Neural progenitor cell (in vitro differentiated cells): ENCODE results near the gene UNC5CL. TPM values are rescaled to one million over a fixed set of nuclear protein-coding genes. Genes with fewer than 3 reads are reported as not detected.
A peak's percentile ranks its signal among the peaks of the same experiment; 100 is the strongest.
"Not testable (repeated sequence)": the region's sequence is repeated elsewhere in the genome, so short reads cannot be mapped to it uniquely, and the experiment has no call there.

Experiments used
- DNase-seq: peaks from one replicate; pipeline ENCODE4 v3.0.0-alpha.2; 2016; ENCODE audit warnings: low spot score
- H2AFZ ChIP-seq: fragments of 200-600 bp; sonication (generic); replicated peaks from 2 replicates; pipeline ENCODE4 v1.6.1; 2016; ENCODE audit warnings: antibody characterized with exemption
- H3F3A ChIP-seq: fragments of 200-600 bp; sonication (generic); 2 replicates; pipeline ENCODE4 v1.6.1; 2016; ENCODE audit warnings: antibody characterized with exemption, low read depth
- H3K27ac ChIP-seq: fragments of 200-600 bp; sonication (generic); 2 replicates; pipeline ENCODE4 v1.5.1; 2016; ENCODE audit warnings: mild to moderate bottlenecking
- H3K27me3 ChIP-seq: fragments of 200-600 bp; sonication (generic); 2 replicates; pipeline ENCODE4 v1.6.1; 2016; ENCODE audit warnings: mild to moderate bottlenecking, moderate library complexity
- H3K36me3 ChIP-seq: fragments of 200-600 bp; sonication (generic); 2 replicates; pipeline ENCODE4 v1.5.1; 2016
- H3K4me1 ChIP-seq: fragments of 200-600 bp; sonication (generic); 2 replicates; pipeline ENCODE4 v1.6.1; 2016; ENCODE audit warnings: mixed run types
- H3K4me2 ChIP-seq: fragments of 200-600 bp; sonication (generic); 2 replicates; pipeline ENCODE4 v1.6.1; 2016
- H3K4me3 ChIP-seq: fragments of 200-600 bp; sonication (generic); 2 replicates; pipeline ENCODE4 v1.5.1; 2016
- H3K79me2 ChIP-seq: fragments of 200-600 bp; sonication (generic); 2 replicates; pipeline ENCODE4 v1.6.1; 2016; ENCODE audit warnings: low read depth
- H3K9ac ChIP-seq: fragments of 200-600 bp; sonication (generic); 2 replicates; pipeline ENCODE4 v1.6.1; 2016
- H3K9me3 ChIP-seq: fragments of 200-600 bp; sonication (generic); 2 replicates; pipeline ENCODE4 v1.5.1; 2016; ENCODE audit warnings: low read depth
- H4K20me1 ChIP-seq: fragments of 200-600 bp; sonication (generic); 2 replicates; pipeline ENCODE4 v1.6.1; 2016; ENCODE audit warnings: low read depth
- H3K27ac Mint-ChIP-seq: 3 replicates; pipeline ENCODE4 v1.8.0; 2021; ENCODE audit warnings: mixed read lengths
- H3K27me3 Mint-ChIP-seq: 2 replicates; pipeline ENCODE4 v1.8.0; 2022; ENCODE audit warnings: low read depth, mild to moderate bottlenecking, inconsistent platforms, moderate library complexity, mixed read lengths; ENCODE audit not compliant: insufficient read depth
- H3K36me3 Mint-ChIP-seq: 3 replicates; pipeline ENCODE4 v1.8.0; 2021; ENCODE audit warnings: mixed read lengths
- H3K4me1 Mint-ChIP-seq: 3 replicates; pipeline ENCODE4 v1.8.0; 2021; ENCODE audit warnings: mixed read lengths
- H3K4me3 Mint-ChIP-seq: 3 replicates; pipeline ENCODE4 v1.8.0; 2021; ENCODE audit warnings: mild to moderate bottlenecking, moderate library complexity, mixed read lengths
- H3K9me3 Mint-ChIP-seq: 3 replicates; pipeline ENCODE4 v1.8.0; 2020; ENCODE audit warnings: mixed read lengths
- CTCF ChIP-seq: fragments of 200-600 bp; sonication (generic); IDR thresholded peaks from 2 replicates; pipeline ENCODE4 v1.5.1; 2017; ENCODE audit warnings: antibody characterized with exemption, mild to moderate bottlenecking
- EZH2 ChIP-seq: fragments of 200-600 bp; sonication (generic); IDR thresholded peaks from 2 replicates; pipeline ENCODE4 v1.6.1; 2017; ENCODE audit warnings: antibody characterized with exemption, mild to moderate bottlenecking, moderate library complexity
- EZH2phosphoT487 ChIP-seq: fragments of 200-600 bp; sonication (generic); IDR thresholded peaks from 2 replicates; pipeline ENCODE4 v1.6.1; 2017; ENCODE audit warnings: antibody characterized with exemption
- total RNA-seq: library from RNA; depleted of rRNA; stranded (reverse); fragments of >200 nt; gene quantifications from 2 replicates; pipeline ENCODE4 v1.2.3, GENCODE V29; 2015; ENCODE audit warnings: low replicate concordance

Gene UNC5CL
- total RNA-seq, 1 donor from 2014 or later, result 2.2 TPM

GRCh38 chr6:41009669-41010068 is 29.4 kb downstream of the UNC5CL start:
- no peak for TF ChIP-seq CTCF
- no peak for TF ChIP-seq EZH2phosphoT487
- no peak for TF ChIP-seq EZH2
- Histone ChIP-seq H3K4me3 (no peak overlapping the region), H3K79me2 (no peaks in the 10 kb centered on the region), H3K4me1 (peaks cover 6% of the 10 kb centered on the region), H3K36me3 (no peaks in the 10 kb centered on the region), H3K27ac (no peak overlapping the region), H3K4me2 (no peak overlapping the region), H2AFZ (no peak overlapping the region), H3K9ac (no peak overlapping the region), H3K27me3 (no peaks in the 10 kb centered on the region), H3F3A (peaks cover 3% of the 10 kb centered on the region), H4K20me1 (no peaks in the 10 kb centered on the region), H3K9me3 (no peaks in the 10 kb centered on the region)
- no peak for DNase-seq
- H3K27ac Mint-ChIP-seq, result no peak overlapping the region
- peaks cover 5% of the 10 kb centered on the region for H3K36me3 Mint-ChIP-seq
- peaks cover 2% of the 10 kb centered on the region for H3K4me1 Mint-ChIP-seq
- peaks cover 2% of the 10 kb centered on the region for H3K9me3 Mint-ChIP-seq
- H3K4me3 Mint-ChIP-seq, result no peak overlapping the region
- peaks cover 5% of the 10 kb centered on the region for H3K27me3 Mint-ChIP-seq

- Histone ChIP-seq H3K4me3 (no peak overlapping the region), H3K4me1 (peaks cover 6% of the 10 kb centered on the region), H3K9me3 (no peaks in the 10 kb centered on the region), H3K27ac (no peak overlapping the region), H3K79me2 (no peaks in the 10 kb centered on the region), H3K9ac (no peak overlapping the region), H2AFZ (no peak overlapping the region), H3K36me3 (no peaks in the 10 kb centered on the region), H4K20me1 (no peaks in the 10 kb centered on the region), H3K4me2 (no peak overlapping the region), H3F3A (peaks cover 3% of the 10 kb centered on the region), H3K27me3 (no peaks in the 10 kb centered on the region)
- Mint-ChIP-seq H3K36me3 (peaks cover 6% of the 10 kb centered on the region), H3K4me1 (peaks cover 2% of the 10 kb centered on the region), H3K4me3 (no peak overlapping the region), H3K27ac (no peak overlapping the region), H3K27me3 (peaks cover 5% of the 10 kb centered on the region), H3K9me3 (peaks cover 9% of the 10 kb centered on the region)
- TF ChIP-seq EZH2 (no peak), CTCF (no peak), EZH2phosphoT487 (no peak)
- DNase-seq, result no peak
Observed at GRCh38 chr6:41008011-41008410, 31.0 kb downstream of the UNC5CL start.

- not testable (repeated sequence) for H3K4me1 Mint-ChIP-seq, H3K4me1 ChIP-seq, H4K20me1 ChIP-seq, H2AFZ ChIP-seq, H3K9ac ChIP-seq, H3K4me3 ChIP-seq, H3F3A ChIP-seq, H3K36me3 ChIP-seq, H3K9me3 Mint-ChIP-seq, H3K27ac ChIP-seq, H3K36me3 Mint-ChIP-seq, H3K27me3 ChIP-seq, H3K9me3 ChIP-seq, H3K79me2 ChIP-seq, H3K27me3 Mint-ChIP-seq, H3K27ac Mint-ChIP-seq, H3K4me2 ChIP-seq, DNase-seq, H3K4me3 Mint-ChIP-seq
Observed at GRCh38 chr6:41006980-41007379, 32.0 kb downstream of the UNC5CL start.

- H3K9me3 ChIP-seq, H4K20me1 ChIP-seq, H3K79me2 ChIP-seq, H3K27me3 ChIP-seq, H3K9me3 Mint-ChIP-seq, H3K36me3 Mint-ChIP-seq, H3F3A ChIP-seq, H3K27ac Mint-ChIP-seq, H2AFZ ChIP-seq, H3K4me3 ChIP-seq, H3K9ac ChIP-seq, H3K4me2 ChIP-seq, H3K4me1 ChIP-seq, H3K36me3 ChIP-seq, H3K27ac ChIP-seq, H3K4me1 Mint-ChIP-seq, H3K4me3 Mint-ChIP-seq, H3K27me3 Mint-ChIP-seq: not testable (repeated sequence)
- TF ChIP-seq CTCF, result peak; percentile 72
- DNase-seq, result peak; percentile 64
Observed at GRCh38 chr6:41006217-41006616, 32.8 kb downstream of the UNC5CL start.
